ENCODE results near the gene ANKRD24. TPM values are rescaled to one million over a fixed set of nuclear protein-coding genes. Genes with fewer than 3 reads are reported as not detected.
A peak's percentile ranks its signal among the peaks of the same experiment; 100 is the strongest.

ANKRD24 gene
- total RNA-seq, 1 experiment from 2014 or later = 10.9 TPM

- Histone ChIP-seq H3K9me3 (ENCODE audit: low read depth, low read length, poor library complexity, severe bottlenecking) (no peaks in the 10 kb centered on the region), H3K27me3 (replicated peaks; ENCODE audit: insufficient read depth, low read depth, low read length, poor library complexity) (peaks cover 6% of the 10 kb centered on the region), H3K4me1 (ENCODE audit: insufficient read depth, low read length, poor library complexity, severe bottlenecking) (no peaks in the 10 kb centered on the region), H3K4me3 (ENCODE audit: low read depth, low read length, poor library complexity, severe bottlenecking) (no peak overlapping the region), H3K27ac (ENCODE audit: low read depth, low read length, poor library complexity, severe bottlenecking) (no peak overlapping the region), H3K36me3 (ENCODE audit: insufficient read depth, low read length, poor library complexity, severe bottlenecking) (no peaks in the 10 kb centered on the region)
- TF ChIP-seq EZH2 (IDR thresholded peaks at IDR 0.05; ENCODE audit: borderline replicate concordance, low read depth, low read length, poor library complexity, severe bottlenecking) = no peak
- no peak for TF ChIP-seq CTCF (conservative IDR thresholded peaks at IDR 0.05; ENCODE audit: low read depth, low read length)
- BruUV-seq (replicated peaks) = no TSS peak
- no peak for DNase-seq (ENCODE audit: low spot score)
- ChIA-PET POLR2A (ENCODE audit: low non-redundant PET) (no interaction called here), CTCF (interaction anchor here (2.3 kb wide), 1 partner anchor 14 kb away, joined by 7 read pairs; no protein-coding TSS in a partner anchor)
- intact Hi-C loops (cut with micrococcal nuclease; ENCODE audit: unreplicated experiment) = loop anchor here (10.0 kb wide), 1 partner anchor 56 kb away; no protein-coding TSS in a partner anchor
Measured at GRCh38 chr19:4200940-4201542, 18.6 kb downstream of the ANKRD24 start.

GRCh38 chr19:4201798-4202197 is 19.3 kb downstream of the ANKRD24 start:
- CTCF ChIA-PET = interaction anchor here (2.3 kb wide), 1 partner anchor 15 kb away, joined by 7 read pairs; no protein-coding TSS in a partner anchor
- H3K9me3 ChIP-seq (ENCODE audit: low read depth, low read length, poor library complexity, severe bottlenecking) = no peaks in the 10 kb centered on the region
- H3K4me3 ChIP-seq (ENCODE audit: low read depth, low read length, poor library complexity, severe bottlenecking) = no peak overlapping the region
- no peak overlapping the region for H3K27ac ChIP-seq (ENCODE audit: low read depth, low read length, poor library complexity, severe bottlenecking)
- POLR2A ChIA-PET (ENCODE audit: low non-redundant PET) = no interaction called here
- BruUV-seq (replicated peaks) = no TSS peak
- no peak for DNase-seq (ENCODE audit: low spot score)
- peaks cover 6% of the 10 kb centered on the region for H3K27me3 ChIP-seq (replicated peaks; ENCODE audit: insufficient read depth, low read depth, low read length, poor library complexity)
- H3K4me1 ChIP-seq (ENCODE audit: insufficient read depth, low read length, poor library complexity, severe bottlenecking) = no peaks in the 10 kb centered on the region
- intact Hi-C loops (cut with micrococcal nuclease; ENCODE audit: unreplicated experiment) = loop anchor here (10.0 kb wide), 1 partner anchor 57 kb away; no protein-coding TSS in a partner anchor
- no peaks in the 10 kb centered on the region for H3K36me3 ChIP-seq (ENCODE audit: insufficient read depth, low read length, poor library complexity, severe bottlenecking)
- TF ChIP-seq CTCF (conservative IDR thresholded peaks at IDR 0.05; ENCODE audit: low read depth, low read length) = no peak
- TF ChIP-seq EZH2 (IDR thresholded peaks at IDR 0.05; ENCODE audit: borderline replicate concordance, low read depth, low read length, poor library complexity, severe bottlenecking) = no peak

- intact Hi-C loops (cut with micrococcal nuclease; ENCODE audit: unreplicated experiment) = loop anchor here (10.0 kb wide), 1 partner anchor 62 kb away; no protein-coding TSS in a partner anchor
- Histone ChIP-seq H3K4me1 (ENCODE audit: insufficient read depth, low read length, poor library complexity, severe bottlenecking) (no peaks in the 10 kb centered on the region), H3K4me3 (ENCODE audit: low read depth, low read length, poor library complexity, severe bottlenecking) (no peak overlapping the region), H3K9me3 (ENCODE audit: low read depth, low read length, poor library complexity, severe bottlenecking) (no peaks in the 10 kb centered on the region), H3K27me3 (replicated peaks; ENCODE audit: insufficient read depth, low read depth, low read length, poor library complexity) (no peaks in the 10 kb centered on the region), H3K27ac (ENCODE audit: low read depth, low read length, poor library complexity, severe bottlenecking) (no peak overlapping the region), H3K36me3 (ENCODE audit: insufficient read depth, low read length, poor library complexity, severe bottlenecking) (no peaks in the 10 kb centered on the region)
- CTCF ChIA-PET = interaction anchor here (0.5 to 0.7 kb wide), 2 partner anchors 67 to 125 kb away, joined by 3 to 6 read pairs; no protein-coding TSS in a partner anchor
- peak; percentile 73 for DNase-seq (ENCODE audit: low spot score)
- TF ChIP-seq EZH2 (IDR thresholded peaks at IDR 0.05; ENCODE audit: borderline replicate concordance, low read depth, low read length, poor library complexity, severe bottlenecking) (no peak), CTCF (conservative IDR thresholded peaks at IDR 0.05; ENCODE audit: low read depth, low read length) (peak; percentile 46)
- no TSS peak for BruUV-seq (replicated peaks)
- POLR2A ChIA-PET (ENCODE audit: low non-redundant PET) = interaction anchor here (0.6 kb wide), 1 partner anchor 200 kb away, joined by 3 read pairs; no protein-coding TSS in a partner anchor
Measured at GRCh38 chr19:4206818-4207484, 24.5 kb downstream of the ANKRD24 start.

Measured in A673 (cell line).